GM19397 (cell line): Measurements from ENCODE around the gene SORBS2.
"Not testable (repeated sequence)": the region's sequence is repeated elsewhere in the genome, so short reads cannot be mapped to it uniquely, and the experiment has no call there.

Experiments
- ATAC-seq: cut with Tn5 transposase; IDR thresholded peaks from one replicate; pipeline ENCODE4 v1.9.1; 2021; ENCODE audit warnings: mild to moderate bottlenecking, moderate library complexity; ENCODE audit not compliant: unreplicated experiment

The SORBS2 gene

DNA sequence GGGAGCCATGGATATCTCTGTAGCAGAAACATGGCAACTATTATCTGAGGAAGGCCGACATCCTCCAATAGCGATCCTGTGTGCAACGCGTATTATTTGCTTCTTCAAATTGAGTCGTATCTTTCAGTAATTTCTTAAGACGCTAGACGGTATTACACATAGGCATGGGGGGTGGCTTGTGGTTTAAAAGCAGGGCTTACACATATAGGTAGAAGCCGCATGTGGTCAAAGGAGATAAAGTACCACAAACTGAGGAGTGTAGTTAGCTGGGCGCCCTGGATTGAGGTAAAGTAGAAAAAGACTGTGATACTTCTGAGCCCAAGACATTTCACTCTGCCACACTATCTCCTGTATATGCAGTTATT lies 94.6 kb downstream of the SORBS2 start:
- no peak for ATAC-seq

DNA sequence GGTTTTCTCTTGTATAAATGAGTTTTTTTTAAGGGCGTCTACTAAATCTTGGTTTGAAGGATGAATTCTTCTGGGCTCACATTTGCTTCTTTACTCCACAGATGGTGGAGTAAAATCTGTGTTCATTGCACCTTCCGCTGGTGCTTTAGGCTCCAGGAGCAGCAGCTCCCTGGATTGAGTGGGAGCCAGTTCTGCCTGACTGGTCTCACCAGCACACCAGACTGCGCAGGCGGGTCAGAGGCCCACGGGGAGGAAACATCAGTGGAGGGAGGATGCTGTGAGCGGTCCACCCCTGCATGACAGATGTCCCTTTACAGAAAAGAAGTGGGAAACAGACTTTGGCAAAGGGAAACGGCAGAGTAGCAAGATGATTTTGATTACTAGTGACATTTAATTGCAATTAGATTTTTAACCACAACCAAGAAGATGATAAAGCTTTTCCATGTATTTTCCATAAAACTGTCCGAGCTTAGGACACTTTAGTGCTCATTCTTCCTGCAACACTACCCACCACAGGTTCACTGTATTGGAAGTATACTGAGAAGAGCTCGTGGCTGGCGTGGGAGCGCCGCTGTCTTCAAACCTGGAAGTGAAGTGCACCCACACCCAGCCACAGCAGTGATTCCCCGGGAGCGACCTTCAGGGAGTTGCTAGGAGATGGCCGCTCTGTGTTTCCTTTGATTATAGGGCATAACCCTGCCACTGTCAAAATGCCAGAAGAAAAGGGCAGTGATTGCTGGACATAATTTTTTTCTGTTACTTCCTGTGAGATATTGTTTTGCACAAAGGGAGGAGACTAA lies 95.2 kb downstream of the SORBS2 start:
- ATAC-seq, result no peak

DNA sequence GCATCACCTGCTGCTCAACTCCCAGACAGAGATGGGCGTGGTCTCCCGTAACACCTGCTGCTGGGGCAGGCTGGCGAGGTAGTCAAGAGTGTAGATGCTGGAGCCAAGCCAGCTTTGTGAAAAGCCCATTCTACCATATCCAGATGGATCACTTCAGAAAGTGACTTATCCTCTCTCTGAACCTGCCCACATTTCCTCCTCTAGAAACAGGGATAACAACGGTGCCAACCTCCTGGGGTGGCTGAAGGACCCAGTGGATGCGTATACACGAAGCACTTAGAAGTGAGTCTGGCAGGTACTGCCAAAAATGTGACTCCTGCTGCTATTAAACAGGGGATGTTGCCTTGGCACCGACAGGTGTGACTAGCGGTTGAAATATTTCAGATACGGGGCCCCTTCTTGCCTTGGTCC lies 95.8 kb downstream of the SORBS2 start:
- ATAC-seq, result no peak

DNA sequence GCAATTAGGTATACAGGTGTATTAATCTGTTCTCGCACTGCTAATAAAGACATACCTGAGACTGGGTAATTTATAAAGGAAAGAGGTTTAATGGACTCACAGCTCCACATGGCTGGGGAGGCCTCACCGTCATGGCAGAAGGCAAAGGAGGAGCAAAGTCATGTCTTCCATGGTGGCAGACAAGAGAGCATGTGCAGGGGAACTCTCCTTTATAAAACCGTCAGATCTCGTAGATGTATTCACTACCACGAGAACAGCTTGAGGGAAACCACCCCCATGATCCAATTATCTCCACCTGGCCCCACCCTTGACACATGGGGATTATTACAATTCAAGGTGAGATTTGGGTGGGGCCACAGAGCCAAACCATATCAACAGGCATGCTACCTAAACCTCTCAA lies 97.5 kb downstream of the SORBS2 start:
- not testable (repeated sequence) for ATAC-seq

DNA sequence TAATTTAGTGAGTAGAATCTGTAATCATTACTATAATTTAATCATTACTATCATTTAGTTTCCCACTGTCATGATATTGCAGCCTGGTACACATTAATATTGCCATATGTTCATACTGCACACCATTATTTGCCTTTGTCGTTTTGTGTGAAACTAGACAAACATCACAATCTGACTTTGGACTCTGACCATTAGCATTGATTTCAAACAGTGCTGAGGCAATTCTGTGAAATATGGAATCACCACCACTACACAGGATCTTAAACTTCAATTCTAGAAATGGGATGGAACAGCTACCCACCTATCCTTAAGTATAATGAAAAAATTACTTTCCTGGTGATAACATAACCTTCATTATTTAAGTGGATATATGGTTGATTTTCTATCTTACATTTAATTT lies 98.3 kb downstream of the SORBS2 start:
- ATAC-seq, result no peak

DNA sequence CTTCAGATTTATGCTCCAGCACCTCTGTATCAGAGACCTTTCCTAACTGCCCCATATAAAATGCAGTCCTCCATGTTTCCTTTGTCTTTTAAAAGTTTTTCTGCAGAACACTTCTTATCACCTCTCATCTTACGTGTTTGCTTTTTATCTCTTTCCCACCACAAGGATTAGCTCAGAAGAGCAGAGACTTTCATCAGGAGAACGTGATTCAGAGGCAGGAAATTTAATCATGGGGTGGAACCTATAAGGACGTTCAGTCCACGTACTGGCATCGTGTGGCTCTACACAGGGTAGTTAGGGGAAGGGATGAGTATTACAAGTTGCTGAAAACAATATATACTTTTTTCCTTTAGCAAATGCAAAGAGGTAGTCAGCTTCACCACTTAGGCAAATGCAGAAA lies 98.7 kb downstream of the SORBS2 start:
- ATAC-seq, result no peak

DNA sequence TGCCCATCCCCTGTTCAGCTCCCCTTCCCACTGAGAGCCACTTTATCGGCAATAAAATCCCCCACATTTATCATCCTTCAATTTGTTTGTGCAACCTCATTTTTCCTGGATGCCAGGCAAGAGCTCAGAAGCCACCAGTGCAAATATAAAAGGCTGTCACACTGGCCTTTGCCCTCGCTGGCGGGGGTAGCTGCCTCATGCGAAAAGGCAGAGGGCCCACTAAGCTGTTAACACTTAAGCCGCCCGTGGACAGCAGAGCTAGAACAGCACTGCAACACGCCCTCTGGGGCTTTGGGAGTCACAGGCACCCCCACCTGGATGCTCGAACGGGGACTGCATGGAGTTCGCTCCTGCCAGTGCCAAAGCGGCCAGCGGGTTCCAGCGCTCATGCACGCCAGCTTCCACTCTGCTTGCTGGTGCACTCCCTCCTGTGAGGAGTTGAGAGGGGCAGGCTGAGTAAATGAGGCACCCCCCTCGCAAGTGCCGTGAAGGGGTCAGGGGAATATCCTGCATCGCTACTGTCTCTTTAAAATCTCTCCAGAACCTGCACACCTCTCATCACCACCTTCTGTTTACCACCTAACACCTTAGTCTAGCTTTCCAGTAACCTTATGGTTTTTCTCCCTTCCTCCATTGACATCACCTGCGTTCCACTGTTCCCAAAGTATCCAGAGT lies 99.5 kb downstream of the SORBS2 start:
- no peak for ATAC-seq

DNA sequence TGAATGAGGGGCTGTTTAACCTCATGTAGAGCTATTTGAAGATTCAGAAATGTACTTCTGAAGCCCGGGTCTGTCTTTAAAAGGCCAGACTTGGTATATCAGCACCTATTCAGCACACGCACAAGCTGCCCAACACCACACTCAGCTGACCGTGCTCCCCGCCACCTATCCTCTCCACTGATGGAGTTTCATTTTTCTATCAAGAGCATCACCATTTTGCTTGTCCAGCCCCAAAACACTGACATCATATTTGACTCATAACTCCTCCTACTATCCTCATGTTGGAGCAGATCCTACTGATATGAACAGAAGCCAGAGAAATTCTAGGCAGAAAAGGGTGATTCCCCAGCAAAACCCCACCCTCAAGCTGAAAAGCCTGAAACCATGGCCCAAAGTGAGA lies 100.3 kb downstream of the SORBS2 start:
- no peak for ATAC-seq

DNA sequence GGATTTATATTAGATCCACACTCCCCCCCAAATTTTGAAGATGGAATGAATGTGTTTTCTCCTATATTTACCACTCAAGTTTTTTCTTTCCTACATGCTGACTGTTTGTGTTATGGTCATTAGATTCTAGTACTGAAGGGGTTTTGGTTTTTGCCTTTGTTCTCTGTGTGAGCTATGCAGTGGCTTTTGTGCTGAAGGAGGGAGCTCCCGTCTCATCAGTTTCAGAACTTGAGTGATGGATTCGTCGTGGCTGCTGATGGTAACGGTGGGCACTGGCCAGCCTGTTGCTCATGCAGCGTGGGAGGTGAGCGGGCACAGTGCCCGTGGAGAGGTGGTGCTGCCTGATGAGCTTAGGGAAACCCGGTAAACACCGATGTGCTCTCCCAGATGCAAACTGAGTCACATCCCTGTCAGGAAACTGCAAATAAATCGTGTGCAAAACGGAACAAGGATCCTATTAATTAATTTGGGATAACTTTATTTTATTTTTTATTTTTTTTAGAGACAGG lies 101.5 kb downstream of the SORBS2 start:
- ATAC-seq, result no peak

DNA sequence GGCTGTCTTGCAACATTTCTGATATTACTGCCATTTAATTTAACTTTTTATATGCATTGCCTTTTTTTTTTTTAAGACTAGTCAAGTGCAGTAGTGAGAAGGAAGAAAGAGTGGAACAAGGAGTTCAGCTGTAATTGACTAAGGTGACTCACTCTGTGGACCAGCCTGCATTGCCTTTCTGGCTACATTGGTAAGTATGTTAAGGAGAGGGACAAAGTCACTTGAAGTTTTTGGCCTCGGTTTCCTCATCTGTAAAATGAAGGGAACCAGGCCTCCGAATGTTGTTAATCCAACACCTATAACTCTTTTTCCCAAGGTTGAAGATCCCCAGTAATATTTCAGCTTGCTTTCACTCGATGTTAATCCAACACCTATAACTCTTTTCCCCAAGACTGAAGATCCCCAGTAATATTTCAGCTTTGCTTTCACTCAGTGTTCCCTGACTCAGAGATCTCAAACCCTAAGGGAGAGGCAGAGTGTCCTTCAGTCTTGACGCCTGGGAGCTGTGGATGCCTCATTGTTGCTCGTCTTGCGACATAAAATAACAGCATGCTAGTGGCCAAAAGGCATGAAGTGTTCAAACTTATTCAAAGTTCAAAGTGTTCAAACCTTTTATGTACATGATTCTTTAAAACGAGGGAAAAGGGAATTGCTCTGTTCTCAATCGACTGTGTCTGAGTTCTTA lies 102.0 kb downstream of the SORBS2 start:
- ATAC-seq, result no peak

DNA sequence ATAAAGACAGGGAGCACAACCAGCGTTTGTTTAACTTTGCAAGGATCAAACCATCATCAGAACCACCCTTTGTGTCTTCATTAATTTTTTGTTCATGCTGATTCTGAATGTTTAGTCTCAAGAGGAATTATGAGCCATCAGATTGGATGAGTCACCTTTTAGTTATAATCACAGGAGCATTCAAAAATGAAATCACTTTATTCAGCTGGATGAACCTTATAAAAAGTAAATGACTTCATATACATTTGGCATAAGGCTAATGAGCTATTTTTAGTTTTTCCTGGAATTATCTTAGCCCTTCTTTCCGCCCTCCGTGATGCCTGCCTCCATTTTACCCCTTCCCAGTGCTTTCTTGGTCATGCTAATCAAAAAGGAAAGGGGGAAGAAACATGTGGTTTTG lies 103.6 kb downstream of the SORBS2 start:
- no peak for ATAC-seq

DNA sequence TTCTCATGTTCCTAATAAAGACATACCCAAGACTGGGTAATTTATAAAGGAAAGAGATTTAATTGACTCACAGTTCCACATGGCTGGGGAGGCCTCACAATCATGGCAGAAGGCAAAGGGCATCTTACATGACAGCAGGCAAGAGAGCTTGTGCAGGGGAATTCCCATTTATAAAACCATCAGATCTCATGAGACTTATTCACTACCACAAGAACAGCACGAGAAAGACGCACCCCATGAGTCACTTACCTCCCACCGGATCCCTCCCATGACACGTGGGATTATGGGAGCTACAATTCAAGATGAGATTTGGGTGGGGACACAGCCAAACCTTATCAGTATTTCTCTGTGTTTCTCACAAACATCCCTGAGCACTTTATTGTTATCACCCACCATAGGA lies 104.4 kb downstream of the SORBS2 start:
- ATAC-seq, result peak; percentile 61

DNA sequence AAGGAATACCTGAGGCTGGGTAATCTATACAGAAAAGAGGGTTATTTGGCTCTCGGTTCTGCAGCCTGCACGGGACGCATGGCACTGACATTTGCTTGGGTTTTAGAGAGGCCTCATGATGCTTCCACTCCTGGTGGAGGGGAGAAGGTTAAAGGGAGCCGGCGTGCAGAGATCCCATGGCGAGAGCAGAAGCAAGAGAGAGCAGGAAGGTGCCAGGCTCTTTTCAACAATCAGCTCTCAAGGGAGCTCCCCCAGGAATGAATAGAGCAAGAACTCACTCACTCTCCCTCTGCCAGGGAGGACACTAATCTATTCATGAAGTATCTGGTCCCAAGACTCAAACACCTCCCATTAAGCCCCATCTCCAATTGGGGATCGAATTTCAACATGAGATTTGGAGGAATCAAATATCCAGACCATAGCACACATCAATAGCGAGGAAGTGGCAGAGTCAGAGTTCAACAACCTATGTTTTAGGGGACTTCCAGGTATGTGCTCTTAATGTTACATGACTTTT lies 109.8 kb downstream of the SORBS2 start:
- no peak for ATAC-seq

DNA sequence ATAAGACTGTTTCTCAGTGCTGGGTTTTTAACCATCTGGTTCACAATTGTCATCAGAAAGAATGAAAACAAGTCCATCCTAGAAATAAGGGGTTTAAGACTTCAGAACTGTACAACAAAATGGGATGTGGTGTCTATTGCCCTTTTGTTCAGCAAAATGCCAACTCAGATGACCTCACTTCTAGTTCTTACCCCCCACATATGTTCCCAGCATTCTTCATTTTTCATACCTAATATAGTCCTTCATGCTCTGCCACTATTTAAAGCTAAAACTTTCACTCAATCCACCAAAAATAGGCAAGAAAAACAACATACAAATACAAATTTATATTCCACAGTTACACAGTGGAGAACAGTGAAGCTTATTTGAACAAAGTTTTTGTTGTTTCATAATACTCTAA lies 111.4 kb downstream of the SORBS2 start:
- ATAC-seq, result no peak

DNA sequence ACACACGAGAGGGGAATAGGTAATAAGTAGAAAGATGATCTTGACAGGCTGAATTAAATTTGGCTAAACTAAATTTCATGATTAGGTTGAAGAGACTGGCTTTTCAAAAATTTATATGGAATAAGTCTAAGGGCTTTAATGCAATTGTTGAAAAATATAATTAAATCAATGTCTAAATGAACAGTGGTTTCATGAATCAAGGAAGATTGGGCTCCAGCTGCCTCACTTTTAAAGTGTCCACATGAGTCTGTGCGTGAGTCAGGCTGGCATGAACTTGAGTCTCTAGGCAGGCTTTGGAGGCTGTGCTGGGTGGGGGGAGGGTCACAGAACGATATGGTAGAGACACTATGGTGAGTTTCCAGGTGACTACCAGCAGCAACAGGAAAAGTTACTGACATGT lies 111.9 kb downstream of the SORBS2 start:
- ATAC-seq, result no peak

DNA sequence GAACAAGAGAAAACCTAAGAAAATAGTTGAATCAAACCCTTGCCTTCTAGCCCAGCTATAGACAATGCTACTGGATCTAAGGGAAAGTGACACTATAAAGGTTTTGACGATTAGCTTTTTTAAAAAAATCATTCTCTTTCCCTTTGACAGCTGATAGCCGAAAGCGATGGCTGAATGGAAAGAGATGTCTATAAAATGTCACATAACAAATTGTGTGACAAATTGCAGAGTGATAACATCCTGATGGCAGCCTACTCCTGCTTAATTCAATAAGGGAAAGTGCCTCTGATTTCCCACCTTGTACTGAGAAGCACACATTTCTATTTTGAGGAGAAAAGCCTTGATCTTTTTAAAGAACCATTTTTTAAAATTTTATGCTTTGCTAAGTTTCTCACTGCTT lies 114.5 kb downstream of the SORBS2 start:
- no peak for ATAC-seq

DNA sequence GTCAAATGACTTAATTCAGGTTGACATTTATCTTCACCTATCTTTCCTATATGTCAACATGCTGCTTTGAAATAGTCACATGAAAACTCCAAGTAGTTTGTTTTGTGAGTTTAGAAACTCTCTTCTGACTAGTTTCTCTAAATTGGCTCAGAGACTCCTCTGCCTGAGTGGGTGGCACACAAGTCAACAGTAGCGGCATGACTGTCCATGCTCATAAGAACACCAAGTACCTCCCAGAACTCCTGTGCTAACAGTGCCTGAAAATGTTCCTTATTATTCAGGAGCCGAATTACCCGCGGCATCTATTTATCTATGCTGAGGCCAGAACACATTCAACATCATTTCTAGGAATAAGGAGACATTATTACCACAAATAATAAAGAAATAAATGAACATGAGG lies 116.3 kb downstream of the SORBS2 start:
- no peak for ATAC-seq

DNA sequence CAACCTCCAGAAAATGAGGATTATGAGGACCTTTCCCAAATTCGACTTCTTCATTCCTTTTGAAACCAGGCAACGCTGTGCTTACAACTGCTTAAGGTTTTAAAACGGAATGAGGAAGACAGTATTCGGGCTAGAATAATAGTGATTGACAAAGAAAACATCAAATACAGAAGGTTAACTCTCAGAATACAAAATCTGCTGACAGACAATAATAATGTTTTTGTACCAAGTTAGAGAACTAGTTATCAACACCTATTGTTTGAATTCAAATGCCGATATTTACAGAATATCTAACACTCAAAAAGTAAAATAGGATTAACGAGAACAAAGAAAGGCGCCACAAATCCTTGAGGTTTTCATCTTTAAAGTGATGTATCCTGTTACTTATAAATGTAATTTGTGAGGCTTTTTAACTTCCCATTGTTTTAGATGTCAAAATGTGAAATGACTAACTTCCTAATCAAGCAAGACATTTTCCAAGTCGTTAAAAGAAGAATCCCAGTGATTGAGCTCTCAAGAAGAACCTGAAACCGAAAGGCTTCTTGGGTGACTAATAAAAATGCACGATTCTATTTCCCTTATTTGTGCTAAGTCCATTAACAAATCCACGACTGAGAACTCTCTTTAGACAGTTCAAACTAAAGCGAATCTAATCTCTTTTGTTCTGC lies 118.3 kb downstream of the SORBS2 start:
- no peak for ATAC-seq

DNA sequence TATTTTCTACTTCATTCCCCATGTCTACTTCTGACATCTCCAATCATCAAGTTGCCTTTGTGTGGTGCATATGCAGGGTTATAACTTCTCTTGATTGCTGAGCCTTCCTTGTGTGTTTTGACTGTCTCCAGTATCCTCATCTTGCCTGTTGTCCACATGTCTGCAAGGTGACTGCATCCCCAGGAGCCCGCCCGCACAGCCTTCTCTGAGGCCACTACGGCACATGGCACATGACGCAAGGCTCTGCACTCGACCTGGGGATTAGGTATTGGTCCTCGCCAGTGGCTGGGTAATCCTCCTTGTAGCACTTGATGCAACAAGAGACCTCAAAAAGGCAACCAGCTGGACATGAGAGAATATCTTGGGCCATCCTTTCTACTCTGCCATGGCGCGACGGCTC lies 122.6 kb downstream of the SORBS2 start:
- ATAC-seq, result no peak

DNA sequence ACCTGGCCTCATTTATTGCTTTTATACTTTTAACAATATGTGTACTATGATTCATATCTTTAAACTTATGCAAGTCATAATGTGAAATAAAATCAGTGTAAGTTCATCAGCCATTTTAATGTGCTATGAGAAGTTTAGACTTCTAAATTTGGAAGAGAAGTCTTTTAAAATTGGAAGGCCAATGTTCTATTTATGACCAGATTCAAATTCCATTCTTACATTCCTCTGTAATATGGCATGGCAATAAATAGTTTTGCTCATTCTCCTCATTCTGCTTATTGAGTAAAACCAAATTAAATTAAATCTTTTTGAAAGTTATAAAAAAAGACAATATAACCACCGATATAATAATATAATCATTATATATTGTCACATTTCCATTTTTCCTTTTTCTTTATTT lies 126.2 kb downstream of the SORBS2 start:
- no peak for ATAC-seq

DNA sequence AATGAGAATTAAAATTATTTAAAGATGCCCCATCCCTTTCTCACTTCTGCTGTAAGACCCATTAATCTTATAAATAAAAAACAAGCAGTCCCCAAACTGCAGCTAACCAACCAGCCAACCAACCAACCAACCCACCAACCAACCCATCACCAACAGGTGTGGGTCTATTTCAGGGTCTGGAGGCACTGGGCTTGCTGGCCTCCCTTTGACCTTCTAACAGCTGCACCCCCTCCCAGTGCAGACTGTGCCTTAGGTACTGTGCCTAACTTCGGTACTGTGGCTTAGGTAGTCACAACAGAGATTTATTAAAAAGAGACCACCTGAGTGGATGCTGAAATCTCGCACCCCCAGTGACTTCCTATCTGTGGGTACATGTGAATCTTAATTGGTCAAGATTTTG lies 128.1 kb downstream of the SORBS2 start:
- ATAC-seq, result no peak
